A549 (cell line): ENCODE results near the gene CCNI. TPM values are rescaled to one million over a fixed set of nuclear protein-coding genes. Genes with fewer than 3 reads are reported as not detected.

Source experiments
- ATAC-seq, 2 experiments: fragments of 200-7000 bp in 1 of 2; fragments of >200 bp in 1 of 2; cut with Nextera tagmentation in 1 of 2; cut with Tn5 transposase in 1 of 2; 3 replicates each; pipeline versions ENCODE4 v1.8.0 to v1.9.1; 2018 to 2020; ENCODE audit warnings: mild to moderate bottlenecking in 1 of 2, moderate library complexity in 1 of 2
- CTCF ChIA-PET: fragments of 300-600 bp; sonication (Branson Sonifier 250); formaldehyde crosslinking; extraction: SDS; loops from one replicate; lab custom pipeline; 2021; ENCODE audit warnings: antibody characterized with exemption, inconsistent platforms; lab: Yijun Ruan, JAX
- POLR2A ChIA-PET: fragments of 350-600 bp; formaldehyde crosslinking; extraction: SDS; loops from one replicate; lab custom pipeline; 2021; ENCODE audit warnings: antibody characterized with exemption, inconsistent platforms; lab: Yijun Ruan, JAX
- DNase-seq, 2 experiments: peaks; one replicate each; pipeline versions ENCODE4 v3.0.0 to v3.0.0-alpha.2; 2011 to 2016; ENCODE audit warnings: low read depth in 1 of 2, low spot score in 1 of 2
- FAIRE-seq: peaks from 2 replicates; lab custom pipeline; 2011; peaks lifted over from hg19 to GRCh38; lab: Jason Lieb, UNC
- H3K27ac ChIP-seq, 2 experiments: fragments of >200 bp; sonication (Bioruptor Twin); formaldehyde crosslinking; 3 replicates each; pipeline ENCODE4 v1.5.1; 2016 to 2017
- H3K4me1 ChIP-seq: fragments of >200 bp; sonication (Bioruptor Twin); formaldehyde crosslinking; 3 replicates; pipeline ENCODE4 v1.6.1; 2016
- H3K4me2 ChIP-seq: fragments of >200 bp; sonication (Bioruptor Twin); formaldehyde crosslinking; 3 replicates; pipeline ENCODE4 v1.6.1; 2016
- H3K4me3 ChIP-seq: fragments of >200 bp; sonication (Bioruptor Twin); formaldehyde crosslinking; 3 replicates; pipeline ENCODE4 v1.5.1; 2016
- H3K9me3 ChIP-seq: fragments of >200 bp; sonication (Bioruptor Twin); formaldehyde crosslinking; 3 replicates; pipeline ENCODE4 v1.6.1; 2016
- CBX2 ChIP-seq: fragments of 200-600 bp; sonication (generic); IDR thresholded peaks from 2 replicates; pipeline ENCODE4 v1.6.1; 2016; ENCODE audit warnings: low read depth, mild to moderate bottlenecking, borderline replicate concordance
- CHD2 ChIP-seq: fragments of 150-350 bp; IDR thresholded peaks from 2 replicates; pipeline ENCODE4 v1.6.1; 2014; ENCODE audit warnings: low read length; ENCODE audit not compliant: partially characterized antibody
- EP300 ChIP-seq, 2 experiments: fragments of >200 bp; sonication (Bioruptor Twin); formaldehyde crosslinking; IDR thresholded peaks; 2 replicates in 1 of 2; 3 replicates in 1 of 2; pipeline ENCODE4 v1.6.1; 2016 to 2017
- ESRRA ChIP-seq: fragments of 150-350 bp; IDR thresholded peaks from 2 replicates; pipeline ENCODE4 v1.6.1; 2014; ENCODE audit warnings: mild to moderate bottlenecking, low read length, borderline replicate concordance
- HDAC2 ChIP-seq: fragments of 200-600 bp; sonication (generic); IDR thresholded peaks from 2 replicates; pipeline ENCODE4 v1.6.1; 2016
- HOXB13 ChIP-seq: fragments of 250-450 bp; sonication (Bioruptor Pico); IDR thresholded peaks from 2 replicates; pipeline ENCODE4 v1.5.0; 2020; ENCODE audit warnings: low read depth, mild to moderate bottlenecking, moderate library complexity
- MAFK ChIP-seq: fragments of 450-650 bp; IDR thresholded peaks from 2 replicates; pipeline ENCODE4 v1.6.1; 2014; ENCODE audit not compliant: partially characterized antibody
- MYC ChIP-seq: IDR thresholded peaks from 2 replicates; pipeline ENCODE4 v1.6.1; 2012; ENCODE audit warnings: mild to moderate bottlenecking, inconsistent platforms, low read length, improper control_type of control experiment, borderline replicate concordance
- PHF8 ChIP-seq: fragments of 200-600 bp; sonication (generic); IDR thresholded peaks from 2 replicates; pipeline ENCODE4 v1.6.1; 2016; ENCODE audit warnings: low read depth, mild to moderate bottlenecking, antibody characterized with exemption, moderate library complexity, borderline replicate concordance
- POLR2A ChIP-seq: IDR thresholded peaks from 2 replicates; pipeline ENCODE4 v1.6.1; 2012; ENCODE audit warnings: mild to moderate bottlenecking, low read length
- RAD21 ChIP-seq, 2 experiments: fragments of >200 bp in 1 of 2; sonication (Bioruptor Twin) in 1 of 2; formaldehyde crosslinking in 1 of 2; IDR thresholded peaks in 1 of 2; conservative IDR thresholded peaks in 1 of 2; 2 replicates in 1 of 2; 3 replicates in 1 of 2; pipeline ENCODE4 v1.6.1; 2012 to 2018; ENCODE audit warnings: inconsistent platforms in 1 of 2
- RNF2 ChIP-seq: fragments of 200-600 bp; sonication (generic); IDR thresholded peaks from 2 replicates; pipeline ENCODE4 v1.6.1; 2016; ENCODE audit warnings: low read depth, mild to moderate bottlenecking, antibody characterized with exemption, moderate library complexity, borderline replicate concordance
- ZNF302 ChIP-seq: fragments of 250-450 bp; sonication (Bioruptor Pico); IDR thresholded peaks from 2 replicates; pipeline ENCODE4 v1.9.0; 2021; ENCODE audit warnings: inconsistent platforms, mild to moderate bottlenecking, moderate library complexity
- ZSCAN20 ChIP-seq: fragments of 250-450 bp; sonication (Bioruptor Pico); IDR thresholded peaks from 2 replicates; pipeline ENCODE4 v1.8.0; 2022; ENCODE audit warnings: mild to moderate bottlenecking, moderate library complexity
- WGBS: methylation state at CpG from one replicate; pipeline ENCODE4 v1.1.6; 2017; ENCODE audit errors: missing lambda C conversion rate; 5-methylcytosine and 5-hydroxymethylcytosine counted together
- polyA plus RNA-seq, 4 experiments: library from polyadenylated mRNA; depleted of rRNA in 3 of 4; stranded (reverse); fragments of >200 nt; fragmentation: RNase III in 1 of 4; extraction: RNeasy Plus Mini Kit Qiagen cat#74134 plus additional on column Dnase treatment in 1 of 4; gene quantifications; 2 replicates in 3 of 4; 3 replicates in 1 of 4; pipeline ENCODE4 v1.2.3, GENCODE V29; 2011 to 2017
- TF ChIP-seq, protein P1 (sequence below): IDR thresholded peaks from 2 replicates; pipeline ENCODE4 v1.6.1; 2012
- TF ChIP-seq, protein P2 (sequence below): fragments of 250-450 bp; sonication (Bioruptor Pico); IDR thresholded peaks from 2 replicates; pipeline ENCODE4 v1.5.0; 2021; ENCODE audit warnings: mild to moderate bottlenecking, moderate library complexity, borderline replicate concordance
- TF ChIP-seq, protein P3 (sequence below): fragments of 200-600 bp; sonication (generic); IDR thresholded peaks from 2 replicates; pipeline ENCODE4 v1.6.1; 2016; ENCODE audit warnings: antibody characterized with exemption, mild to moderate bottlenecking, moderate library complexity

The CCNI gene
- polyA plus RNA-seq, 2 of the 4 experiments (the other 2 are of a cell fraction): 73.8 to 117 TPM

DNA sequence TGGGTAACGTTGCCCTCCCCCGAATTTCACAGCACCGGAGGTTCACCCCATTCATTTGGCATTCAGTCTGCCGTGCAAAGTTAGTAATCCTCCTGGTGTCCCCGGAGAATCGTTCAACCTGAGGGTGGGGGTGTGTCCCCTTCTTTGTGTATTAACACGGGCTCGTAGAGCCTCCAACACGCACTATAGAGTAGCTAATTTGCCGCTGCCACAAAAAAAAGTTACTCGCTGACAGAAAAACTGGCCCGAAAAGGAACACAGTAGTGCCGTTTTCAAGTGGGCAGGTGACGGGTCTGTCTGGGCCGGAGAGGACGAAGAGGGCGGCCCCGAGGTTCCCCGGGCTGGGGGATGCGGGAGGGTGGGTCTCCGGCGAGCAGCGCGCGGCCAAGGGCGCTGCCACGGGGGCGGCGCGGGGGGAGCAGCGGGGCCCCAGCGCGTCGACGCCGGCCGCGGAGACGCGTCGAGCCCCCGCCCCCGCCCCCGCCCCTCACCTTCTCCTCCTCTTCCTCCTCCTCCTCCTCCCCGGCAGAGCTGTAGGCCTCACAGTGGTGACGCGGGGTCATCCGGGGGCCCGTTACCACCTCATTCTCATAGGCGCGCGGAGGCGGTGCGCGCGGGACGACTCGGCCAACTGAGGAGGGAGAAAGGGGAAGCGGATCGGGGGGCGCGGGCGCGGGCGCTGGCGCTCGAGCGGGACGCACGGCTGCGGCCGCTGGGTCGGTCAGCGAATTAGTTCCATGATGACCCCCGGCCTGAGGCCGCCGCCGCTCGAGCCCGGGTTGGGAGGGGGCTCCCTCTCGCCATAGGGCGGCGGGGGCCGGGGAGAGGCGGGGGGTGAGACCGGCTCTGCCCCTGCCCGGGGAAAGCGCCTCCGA lies 571 bp downstream of the CCNI start:
- Histone ChIP-seq H3K4me2 (peak overlapping the region; percentile 94), H3K9me3 (no peaks in the 10 kb centered on the region), H3K4me3 (peak overlapping the region; percentile 81), H3K4me1 (peaks cover 26% of the 10 kb centered on the region; the same call in 2 of the 3 replicates), H3K27ac (peak overlapping the region; percentile 99 to 100)
- DNase-seq (peak in 1 of 2 experiments; percentile 35), ATAC-seq (peak; percentile 35 to 78; a peak in 4 of 6 replicates), FAIRE-seq (no peak)
- CTCF ChIA-PET: interaction anchor here (1.0 kb wide), 1 partner anchor 9 kb away, joined by 3 read pairs; no protein-coding TSS in a partner anchor
- POLR2A ChIA-PET: interaction anchor here (0.6 kb wide), 1 partner anchor 72 kb away, joined by 3 read pairs; no protein-coding TSS in a partner anchor
- TF ChIP-seq CBX2 (no peak), PHF8 (0 out of 2 replicates have a peak, but pooled peaks have one; percentile 64), POLR2A (0 out of 2 replicates have a peak, but pooled peaks have one; percentile 6), ZNF302 (no peak)
- WGBS: under 1% methylated on average over 17 of the region's 89 CpGs

DNA sequence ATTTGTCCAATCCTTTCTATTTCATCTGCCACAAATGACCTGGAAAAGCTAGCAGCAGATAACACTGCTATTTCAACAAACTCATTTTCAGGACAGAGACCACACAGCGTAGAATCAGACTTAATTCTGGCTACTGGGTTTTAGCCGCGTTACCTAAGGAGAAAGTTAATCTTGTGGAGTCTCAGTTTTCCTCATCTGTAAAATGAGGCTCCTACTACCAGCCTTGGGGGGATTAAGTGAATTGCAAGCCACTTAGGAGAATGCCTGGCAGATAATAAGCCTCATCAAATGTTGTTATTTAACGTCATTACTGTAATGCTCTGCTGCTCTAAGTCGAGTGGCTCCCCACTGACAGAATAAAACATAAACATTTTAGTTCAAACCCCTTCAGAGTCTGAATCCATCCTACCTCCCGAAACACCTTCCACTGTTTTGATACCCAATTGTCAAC lies 1.4 kb downstream of the CCNI start:
- CTCF ChIA-PET: interaction anchor here (0.9 to 1.0 kb wide), 2 partner anchors 8 to 643 kb away, joined by 3 to 4 read pairs; no protein-coding TSS in a partner anchor
- Histone ChIP-seq H3K4me3 (peak overlapping the region; percentile 81), H3K9me3 (no peaks in the 10 kb centered on the region)
- ATAC-seq (no peak), FAIRE-seq (no peak)
- TF ChIP-seq, protein P1, sequence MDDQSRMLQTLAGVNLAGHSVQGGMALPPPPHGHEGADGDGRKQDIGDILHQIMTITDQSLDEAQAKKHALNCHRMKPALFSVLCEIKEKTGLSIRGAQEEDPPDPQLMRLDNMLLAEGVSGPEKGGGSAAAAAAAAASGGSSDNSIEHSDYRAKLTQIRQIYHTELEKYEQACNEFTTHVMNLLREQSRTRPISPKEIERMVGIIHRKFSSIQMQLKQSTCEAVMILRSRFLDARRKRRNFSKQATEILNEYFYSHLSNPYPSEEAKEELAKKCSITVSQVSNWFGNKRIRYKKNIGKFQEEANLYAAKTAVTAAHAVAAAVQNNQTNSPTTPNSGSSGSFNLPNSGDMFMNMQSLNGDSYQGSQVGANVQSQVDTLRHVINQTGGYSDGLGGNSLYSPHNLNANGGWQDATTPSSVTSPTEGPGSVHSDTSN: no peak
- TF ChIP-seq RAD21 (conservative IDR thresholded peaks at IDR 0.05 in 1 of 2, IDR thresholded peaks at IDR 0.05 in 1 of 2): no peak
- no peak for TF ChIP-seq ESRRA
- TF ChIP-seq, protein P2, sequence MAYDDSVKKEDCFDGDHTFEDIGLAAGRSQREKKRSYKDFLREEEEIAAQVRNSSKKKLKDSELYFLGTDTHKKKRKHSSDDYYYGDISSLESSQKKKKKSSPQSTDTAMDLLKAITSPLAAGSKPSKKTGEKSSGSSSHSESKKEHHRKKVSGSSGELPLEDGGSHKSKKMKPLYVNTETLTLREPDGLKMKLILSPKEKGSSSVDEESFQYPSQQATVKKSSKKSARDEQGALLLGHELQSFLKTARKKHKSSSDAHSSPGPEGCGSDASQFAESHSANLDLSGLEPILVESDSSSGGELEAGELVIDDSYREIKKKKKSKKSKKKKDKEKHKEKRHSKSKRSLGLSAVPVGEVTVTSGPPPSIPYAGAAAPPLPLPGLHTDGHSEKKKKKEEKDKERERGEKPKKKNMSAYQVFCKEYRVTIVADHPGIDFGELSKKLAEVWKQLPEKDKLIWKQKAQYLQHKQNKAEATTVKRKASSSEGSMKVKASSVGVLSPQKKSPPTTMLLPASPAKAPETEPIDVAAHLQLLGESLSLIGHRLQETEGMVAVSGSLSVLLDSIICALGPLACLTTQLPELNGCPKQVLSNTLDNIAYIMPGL (CRISPR knock-in tag): no peak
- no peak for TF ChIP-seq CHD2
- no peak for TF ChIP-seq RNF2
- no peak for TF ChIP-seq EP300 (IDR thresholded peaks at IDR 0.05)
- no peak for TF ChIP-seq PHF8
- TF ChIP-seq CBX2: no peak
- no peak for TF ChIP-seq ZNF302
- no peak for TF ChIP-seq MYC
- TF ChIP-seq MAFK: no peak
- no peak for TF ChIP-seq HOXB13
- TF ChIP-seq, protein P3, sequence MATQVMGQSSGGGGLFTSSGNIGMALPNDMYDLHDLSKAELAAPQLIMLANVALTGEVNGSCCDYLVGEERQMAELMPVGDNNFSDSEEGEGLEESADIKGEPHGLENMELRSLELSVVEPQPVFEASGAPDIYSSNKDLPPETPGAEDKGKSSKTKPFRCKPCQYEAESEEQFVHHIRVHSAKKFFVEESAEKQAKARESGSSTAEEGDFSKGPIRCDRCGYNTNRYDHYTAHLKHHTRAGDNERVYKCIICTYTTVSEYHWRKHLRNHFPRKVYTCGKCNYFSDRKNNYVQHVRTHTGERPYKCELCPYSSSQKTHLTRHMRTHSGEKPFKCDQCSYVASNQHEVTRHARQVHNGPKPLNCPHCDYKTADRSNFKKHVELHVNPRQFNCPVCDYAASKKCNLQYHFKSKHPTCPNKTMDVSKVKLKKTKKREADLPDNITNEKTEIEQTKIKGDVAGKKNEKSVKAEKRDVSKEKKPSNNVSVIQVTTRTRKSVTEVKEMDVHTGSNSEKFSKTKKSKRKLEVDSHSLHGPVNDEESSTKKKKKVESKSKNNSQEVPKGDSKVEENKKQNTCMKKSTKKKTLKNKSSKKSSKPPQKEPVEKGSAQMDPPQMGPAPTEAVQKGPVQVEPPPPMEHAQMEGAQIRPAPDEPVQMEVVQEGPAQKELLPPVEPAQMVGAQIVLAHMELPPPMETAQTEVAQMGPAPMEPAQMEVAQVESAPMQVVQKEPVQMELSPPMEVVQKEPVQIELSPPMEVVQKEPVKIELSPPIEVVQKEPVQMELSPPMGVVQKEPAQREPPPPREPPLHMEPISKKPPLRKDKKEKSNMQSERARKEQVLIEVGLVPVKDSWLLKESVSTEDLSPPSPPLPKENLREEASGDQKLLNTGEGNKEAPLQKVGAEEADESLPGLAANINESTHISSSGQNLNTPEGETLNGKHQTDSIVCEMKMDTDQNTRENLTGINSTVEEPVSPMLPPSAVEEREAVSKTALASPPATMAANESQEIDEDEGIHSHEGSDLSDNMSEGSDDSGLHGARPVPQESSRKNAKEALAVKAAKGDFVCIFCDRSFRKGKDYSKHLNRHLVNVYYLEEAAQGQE: no peak
- TF ChIP-seq ZSCAN20: no peak
- no peak for TF ChIP-seq HDAC2
- TF ChIP-seq, all 56 proteins: peak for 0
- peak overlapping the region; percentile 94 for H3K4me2 ChIP-seq
- POLR2A ChIA-PET: no interaction called here
- H3K4me1 ChIP-seq: peaks cover 26% of the 10 kb centered on the region; the same call in 2 of the 3 replicates
- DNase-seq: no peak
- WGBS: 24% methylated on average over 6 of the region's 6 CpGs
- H3K27ac ChIP-seq: peak overlapping the region in 1 of 2 experiments; percentile 99; a peak in 4 of 6 replicates
